Endothelial cell of umbilical vein (primary cell): ENCODE results near the gene ITPRID1. TPM values are rescaled to one million over a fixed set of nuclear protein-coding genes. Genes with fewer than 3 reads are reported as not detected.

Source experiments
- BruUV-seq: library from RNA; stranded (reverse); fragments of 400-500 nt; replicated peaks from 2 replicates; lab custom pipeline; 2021; lab: Mats Ljungman, UMichigan
- CTCF ChIA-PET: fragments of 300-600, 350-600 bp; sonication (Branson Sonifier 250); formaldehyde crosslinking; loops from one replicate; lab custom pipeline; 2021; ENCODE audit warnings: antibody characterized with exemption, inconsistent platforms; lab: Charles Lee
- POLR2A ChIA-PET: fragments of 300-600, 350-600 bp; sonication (Branson Sonifier 250); formaldehyde crosslinking; loops from one replicate; lab custom pipeline; 2021; ENCODE audit warnings: antibody characterized with exemption, inconsistent platforms; lab: Charles Lee
- DNase-seq: peaks from one replicate; pipeline ENCODE4 v3.0.0-alpha.2; 2011; ENCODE audit warnings: low read depth, low spot score
- FAIRE-seq: peaks from 2 replicates; lab custom pipeline; 2011; peaks lifted over from hg19 to GRCh38; lab: Jason Lieb, UNC
- H2AFZ ChIP-seq: 2 replicates; pipeline ENCODE4 v1.6.0; 2012; ENCODE audit warnings: low read depth, low read length, control low read depth, inconsistent platforms
- H3K27ac ChIP-seq: 2 replicates; pipeline ENCODE4 v1.5.1; 2011; ENCODE audit warnings: low read depth, mild to moderate bottlenecking, control low read depth, low read length, moderate library complexity; ENCODE audit not compliant: insufficient read depth
- H3K27me3 ChIP-seq, 2 experiments: 2 replicates each; pipeline versions ENCODE4 v1.6.0 to v1.6.1; 2011; ENCODE audit warnings: low read length in 2 of 2, mixed read lengths in 1 of 2; ENCODE audit not compliant: control insufficient read depth in 2 of 2, insufficient read depth in 2 of 2
- H3K36me3 ChIP-seq, 2 experiments: 2 replicates in 1 of 2; 3 replicates in 1 of 2; pipeline ENCODE4 v1.5.1; 2011; ENCODE audit warnings: low read length in 2 of 2, mild to moderate bottlenecking in 1 of 2, moderate library complexity in 1 of 2; ENCODE audit not compliant: control insufficient read depth in 2 of 2, insufficient read depth in 2 of 2; ENCODE audit errors: extremely low read depth in 1 of 2
- H3K4me1 ChIP-seq: 3 replicates; pipeline ENCODE4 v1.5.1; 2011; ENCODE audit warnings: mild to moderate bottlenecking, low read length; ENCODE audit not compliant: control insufficient read depth, insufficient read depth; ENCODE audit errors: extremely low read depth
- H3K4me2 ChIP-seq: 2 replicates; pipeline ENCODE4 v1.6.1; 2011; ENCODE audit warnings: low read length, control low read depth, mixed read lengths; ENCODE audit not compliant: insufficient read depth
- H3K4me3 ChIP-seq, 3 experiments: fragments of 200-600 bp in 1 of 3; sonication (generic), shearing (Covaris generic) in 1 of 3; replicated peaks in 1 of 3; 2 replicates each; pipeline ENCODE4 v1.5.1; 2011 to 2016; ENCODE audit warnings: control low read depth in 3 of 3, low read length in 3 of 3, mild to moderate bottlenecking in 2 of 3, inconsistent platforms in 1 of 3, low read depth in 1 of 3, moderate library complexity in 1 of 3; ENCODE audit not compliant: insufficient read depth in 1 of 3
- H3K79me2 ChIP-seq: 2 replicates; pipeline ENCODE4 v1.6.0; 2012; ENCODE audit warnings: low read length, inconsistent platforms; ENCODE audit not compliant: control insufficient read depth, insufficient read depth
- H3K9ac ChIP-seq: replicated peaks from 2 replicates; pipeline ENCODE3; 2011; ENCODE audit warnings: low read length, control low read depth; ENCODE audit not compliant: insufficient read depth; ENCODE audit errors: extremely low read depth
- H3K9me1 ChIP-seq: replicated peaks from 3 replicates; pipeline ENCODE4 v1.6.0; 2011; ENCODE audit warnings: mild to moderate bottlenecking, low read length; ENCODE audit not compliant: control insufficient read depth, insufficient read depth; ENCODE audit errors: extremely low read depth
- H3K9me3 ChIP-seq: replicated peaks from 2 replicates; pipeline ENCODE4 v1.5.1; 2012; ENCODE audit warnings: low read length, inconsistent platforms; ENCODE audit not compliant: control insufficient read depth, insufficient read depth
- H4K20me1 ChIP-seq: replicated peaks from 2 replicates; pipeline ENCODE3; 2011; ENCODE audit warnings: mild to moderate bottlenecking, low read length; ENCODE audit not compliant: control insufficient read depth, insufficient read depth; ENCODE audit errors: extremely low read depth
- CTCF ChIP-seq, 2 donors: IDR thresholded peaks; 1 replicate in 1 of 2; 2 replicates in 1 of 2; pipeline ENCODE4 v1.5.1; 2011; ENCODE audit warnings: low read length in 2 of 2, mild to moderate bottlenecking in 2 of 2, moderate library complexity in 2 of 2, control low read depth in 1 of 2, inconsistent platforms in 1 of 2, low read depth in 1 of 2; ENCODE audit not compliant: insufficient read depth in 1 of 2; ENCODE audit errors: extremely low read depth in 1 of 2
- EZH2 ChIP-seq: IDR thresholded peaks from 2 replicates; pipeline ENCODE4 v1.6.1; 2012; ENCODE audit warnings: borderline replicate concordance, low read depth, mild to moderate bottlenecking, moderate library complexity, low read length, inconsistent platforms; ENCODE audit not compliant: severe bottlenecking
- FOS ChIP-seq: IDR thresholded peaks from 2 replicates; pipeline ENCODE4 v1.6.1; 2011; ENCODE audit warnings: mild to moderate bottlenecking, low read length, moderate library complexity, borderline replicate concordance; ENCODE audit not compliant: insufficient read depth
- GATA2 ChIP-seq: IDR thresholded peaks from 2 replicates; pipeline ENCODE4 v1.7.0; 2011; ENCODE audit warnings: low read depth, mild to moderate bottlenecking, moderate library complexity, mixed read lengths, low read length; ENCODE audit not compliant: insufficient read length, insufficient read depth
- JUN ChIP-seq: IDR thresholded peaks from 2 replicates; pipeline ENCODE4 v1.6.1; 2011; ENCODE audit warnings: borderline replicate concordance, low read depth; ENCODE audit not compliant: insufficient read length, insufficient read depth
- MAX ChIP-seq: IDR thresholded peaks from 2 replicates; pipeline ENCODE4 v1.6.1; 2011; ENCODE audit not compliant: insufficient read depth, insufficient read length
- MYC ChIP-seq: IDR thresholded peaks from one replicate; pipeline ENCODE4 v1.6.1; 2011; ENCODE audit warnings: mild to moderate bottlenecking, low read depth, low read length
- POLR2A ChIP-seq: IDR thresholded peaks from 2 replicates; pipeline ENCODE4 v1.6.1; 2012; ENCODE audit warnings: low read depth, mild to moderate bottlenecking, control low read depth, low read length
- POLR2AphosphoS5 ChIP-seq: IDR thresholded peaks from 2 replicates; pipeline ENCODE4 v1.6.1; 2012; ENCODE audit warnings: low read depth, mild to moderate bottlenecking, control low read depth, low read length, moderate library complexity; ENCODE audit not compliant: insufficient read depth
- dilution Hi-C: fragments of 300-500 bp; cut with MboI; formaldehyde crosslinking; loops from one replicate; pipeline ENCODE4 v1.15.0; 2019; ENCODE audit warnings: low sequenced_read_pairs; ENCODE audit not compliant: extremely low pct_ligation_motif_present
- intact Hi-C: fragments of 100-400 bp; cut with micrococcal nuclease; formaldehyde crosslinking; loops from one replicate; pipeline ENCODE4 v1.10.0; 2022
- polyA plus RNA-seq, 4 experiments: library from polyadenylated mRNA; depleted of rRNA in 3 of 4; stranded (reverse) in 3 of 4; unstranded in 1 of 4; fragments of >200 nt; gene quantifications; 2 replicates each; pipeline versions ENCODE4 v1.2.1 to v1.2.3, GENCODE V29; 2011 to 2012; ENCODE audit warnings: missing spikeins in 1 of 4
- total RNA-seq: library from RNA; stranded (reverse); gene quantifications from 2 replicates; pipeline ENCODE4 v1.2.3, GENCODE V29; 2021

Gene ITPRID1
- total and polyA plus RNA-seq, 2 donors (not counting 3 experiments of a cell fraction or from before 2014, with no cell fraction given): not detected

GRCh38 chr7:31646942-31647341, 133.1 kb downstream of the ITPRID1 start:
- CTCF ChIA-PET: interaction anchor here (0.8 to 1.3 kb wide), 2 partner anchors 14 to 512 kb away, joined by 3 to 4 read pairs; no protein-coding TSS in a partner anchor

GRCh38 chr7:31647511-31647910, 133.6 kb downstream of the ITPRID1 start:
- POLR2A ChIA-PET: no interaction called here
- Histone ChIP-seq H3K79me2 (no peaks in the 10 kb centered on the region), H3K4me3 (no peak overlapping the region), H3K4me1 (no peaks in the 10 kb centered on the region), H3K9me1 (no peaks in the 10 kb centered on the region), H3K27ac (no peak overlapping the region), H3K9ac (no peak overlapping the region), H4K20me1 (no peaks in the 10 kb centered on the region), H3K4me2 (no peak overlapping the region), H3K36me3 (no peaks in the 10 kb centered on the region), H2AFZ (no peak overlapping the region), H3K9me3 (no peaks in the 10 kb centered on the region), H3K27me3 (no peaks in the 10 kb centered on the region)
- TF ChIP-seq POLR2A (no peak), MAX (no peak), GATA2 (no peak), MYC (no peak), JUN (no peak), CTCF (IDR thresholded peaks at IDR 0.05; ENCODE audit: extremely low read depth in 1 of 2, insufficient read depth in 1 of 2, low read depth in 1 of 2, low read length in 2 of 2) (no peak), FOS (no peak), POLR2AphosphoS5 (no peak), EZH2 (no peak)
- CTCF ChIA-PET: interaction anchor here (0.8 kb wide), 1 partner anchor 513 kb away, joined by 4 read pairs; no protein-coding TSS in a partner anchor
- no TSS peak for BruUV-seq
- dilution Hi-C loops (no loop called here), intact Hi-C loops (loop anchor here (5.0 kb wide), 1 partner anchor 50 kb away; no protein-coding TSS in a partner anchor)
- no peak for DNase-seq
- no peak for FAIRE-seq

More at GRCh38 chr7:31646942-31647341, 133.1 kb downstream of the ITPRID1 start:
- FAIRE-seq: no peak
- H3K4me1 ChIP-seq: no peaks in the 10 kb centered on the region
- no peak overlapping the region for H3K27ac ChIP-seq
- H3K9me3 ChIP-seq: no peaks in the 10 kb centered on the region
- H3K9me1 ChIP-seq: no peaks in the 10 kb centered on the region
- H4K20me1 ChIP-seq: no peaks in the 10 kb centered on the region
- no peaks in the 10 kb centered on the region for H3K36me3 ChIP-seq
- H3K79me2 ChIP-seq: no peaks in the 10 kb centered on the region
- POLR2A ChIA-PET: no interaction called here
- H3K4me2 ChIP-seq: no peak overlapping the region
- no peak for DNase-seq
- no TSS peak for BruUV-seq
- dilution Hi-C loops (no loop called here), intact Hi-C loops (loop anchor here (5.0 kb wide), 1 partner anchor 50 kb away; no protein-coding TSS in a partner anchor)
- no peaks in the 10 kb centered on the region for H3K27me3 ChIP-seq
- H3K4me3 ChIP-seq: no peak overlapping the region
- no peak overlapping the region for H2AFZ ChIP-seq
- no peak for TF ChIP-seq GATA2
- no peak for TF ChIP-seq POLR2AphosphoS5
- TF ChIP-seq MYC: no peak
- no peak overlapping the region for H3K9ac ChIP-seq
